SH-SY5Y (cell line): ENCODE measurements around the gene TBKBP1.

ENCODE experiments used
- GATA2 ChIP-seq: IDR thresholded peaks from 2 replicates; pipeline ENCODE4 v1.6.1; 2011; ENCODE audit warnings: mild to moderate bottlenecking, low read depth, low read length
- GATA3 ChIP-seq: IDR thresholded peaks from 2 replicates; pipeline ENCODE4 v1.6.1; 2011; ENCODE audit warnings: low read depth, mild to moderate bottlenecking, low read length, moderate library complexity

GRCh38 chr17:47669081-47669480 is 24.9 kb upstream of the TBKBP1 start:
- TF ChIP-seq GATA2 (no peak), GATA3 (no peak)
